Breast epithelium (tissue), 4 donors: ENCODE data around the gene BPIFB3. TPM values are rescaled to one million over a fixed set of nuclear protein-coding genes. Genes with fewer than 3 reads are reported as not detected.

ENCODE experiments used
- DNase-seq, 2 donors: peaks; one replicate each; pipeline ENCODE4 v3.0.0-alpha.2; 2019; ENCODE audit warnings: low spot score in 2 of 2
- H3K27ac ChIP-seq, 2 donors: fragments of 200-600 bp; sonication (generic) in 1 of 2; one replicate each; pipeline ENCODE4 v1.5.1; 2016 to 2019; ENCODE audit warnings: mild to moderate bottlenecking in 1 of 2
- H3K27me3 ChIP-seq, 2 donors: fragments of 200-600 bp; sonication (generic) in 1 of 2; one replicate each; pipeline versions ENCODE4 v1.5.1 to v1.6.0; 2017 to 2019; ENCODE audit warnings: control low read depth in 1 of 2, mild to moderate bottlenecking in 1 of 2
- H3K36me3 ChIP-seq: fragments of 200-600 bp; one replicate; pipeline ENCODE4 v1.5.1; 2019
- H3K4me1 ChIP-seq, 2 donors: fragments of 200-600 bp; sonication (generic); one replicate each; pipeline ENCODE4 v1.5.1; 2016 to 2019; ENCODE audit warnings: control low read depth in 1 of 2
- H3K4me3 ChIP-seq, 3 donors: fragments of 200-600 bp; sonication (generic); 1 replicate in 2 of 3; 2 replicates in 1 of 3; pipeline ENCODE4 v1.5.1; 2016 to 2019; ENCODE audit warnings: mild to moderate bottlenecking in 3 of 3, moderate library complexity in 2 of 3
- H3K9me3 ChIP-seq, 2 donors: fragments of 200-600 bp; sonication (generic) in 1 of 2; one replicate each; pipeline ENCODE4 v1.5.1; 2016 to 2019; ENCODE audit warnings: control low read depth in 1 of 2
- POLR2A ChIP-seq: fragments of 450-650 bp; IDR thresholded peaks from one replicate; pipeline ENCODE4 v1.6.1; 2016; ENCODE audit warnings: antibody characterized with exemption, mild to moderate bottlenecking, moderate library complexity
- POLR2AphosphoS5 ChIP-seq, 3 donors: sonication (generic); formaldehyde crosslinking; IDR thresholded peaks; one replicate each; pipeline ENCODE4 v1.6.1; 2017; ENCODE audit warnings: antibody characterized with exemption in 3 of 3
- intact Hi-C: fragments of 100-400 bp; cut with DNase I; formaldehyde crosslinking; loops from one replicate; pipeline ENCODE4 v1.15.1; 2023; ENCODE audit warnings: low total_unique reads
- total RNA-seq, 3 donors: library from RNA; depleted of rRNA; stranded (reverse); fragments of >200 nt; gene quantifications; one replicate each; pipeline ENCODE4 v1.1.0, GENCODE V29; 2016
- TF ChIP-seq, protein P1 (sequence below), 3 donors: fragments of 450-650 bp; IDR thresholded peaks; one replicate each; pipeline ENCODE4 v1.5.1; 2016 to 2017; ENCODE audit warnings: antibody characterized with exemption in 3 of 3, mild to moderate bottlenecking in 3 of 3, moderate library complexity in 3 of 3

Gene BPIFB3
- total RNA-seq, 3 donors from 2014 or later, result not detected

- TF ChIP-seq, protein P1, sequence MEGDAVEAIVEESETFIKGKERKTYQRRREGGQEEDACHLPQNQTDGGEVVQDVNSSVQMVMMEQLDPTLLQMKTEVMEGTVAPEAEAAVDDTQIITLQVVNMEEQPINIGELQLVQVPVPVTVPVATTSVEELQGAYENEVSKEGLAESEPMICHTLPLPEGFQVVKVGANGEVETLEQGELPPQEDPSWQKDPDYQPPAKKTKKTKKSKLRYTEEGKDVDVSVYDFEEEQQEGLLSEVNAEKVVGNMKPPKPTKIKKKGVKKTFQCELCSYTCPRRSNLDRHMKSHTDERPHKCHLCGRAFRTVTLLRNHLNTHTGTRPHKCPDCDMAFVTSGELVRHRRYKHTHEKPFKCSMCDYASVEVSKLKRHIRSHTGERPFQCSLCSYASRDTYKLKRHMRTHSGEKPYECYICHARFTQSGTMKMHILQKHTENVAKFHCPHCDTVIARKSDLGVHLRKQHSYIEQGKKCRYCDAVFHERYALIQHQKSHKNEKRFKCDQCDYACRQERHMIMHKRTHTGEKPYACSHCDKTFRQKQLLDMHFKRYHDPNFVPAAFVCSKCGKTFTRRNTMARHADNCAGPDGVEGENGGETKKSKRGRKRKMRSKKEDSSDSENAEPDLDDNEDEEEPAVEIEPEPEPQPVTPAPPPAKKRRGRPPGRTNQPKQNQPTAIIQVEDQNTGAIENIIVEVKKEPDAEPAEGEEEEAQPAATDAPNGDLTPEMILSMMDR (IDR thresholded peaks at IDR 0.05), result no peak
- TF ChIP-seq POLR2AphosphoS5 (IDR thresholded peaks at IDR 0.05) (no peak), POLR2A (no peak)
- Histone ChIP-seq H3K4me1 (no peaks in the 10 kb centered on the region), H3K27ac (no peak overlapping the region), H3K27me3 (no peaks in the 10 kb centered on the region), H3K9me3 (no peaks in the 10 kb centered on the region), H3K4me3 (no peak overlapping the region), H3K36me3 (no peaks in the 10 kb centered on the region)
- intact Hi-C loops, result no loop called here
- no peak for DNase-seq
These were observed 12.1 kb downstream of the BPIFB3 start for GRCh38 chr20:33065785-33066184.

DNA sequence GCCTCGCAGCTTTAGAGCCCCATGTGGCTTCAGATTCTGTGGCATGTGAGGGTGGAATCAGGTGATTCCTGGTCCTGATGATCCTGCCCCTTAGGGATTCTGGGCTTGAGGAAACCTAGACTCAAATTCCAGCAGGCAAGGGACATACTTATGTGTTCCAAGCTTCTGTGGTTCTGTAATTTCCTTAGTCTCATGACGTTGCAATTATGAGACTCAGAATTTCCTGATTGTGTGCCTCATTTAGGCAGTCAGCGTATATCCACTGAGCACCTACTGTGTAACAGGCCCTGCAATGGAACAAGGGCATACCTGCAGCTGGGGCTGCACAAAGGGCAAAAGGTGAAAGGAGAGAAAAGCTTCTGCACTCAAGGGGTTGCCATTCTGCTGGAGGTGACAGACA is 14.1 kb downstream of the BPIFB3 start:
- no peak for DNase-seq
- TF ChIP-seq, protein P1 (IDR thresholded peaks at IDR 0.05), result no peak
- TF ChIP-seq POLR2A (no peak), POLR2AphosphoS5 (IDR thresholded peaks at IDR 0.05) (no peak)
- no peaks in the 10 kb centered on the region for H3K9me3 ChIP-seq
- H3K4me3 ChIP-seq, result no peak overlapping the region
- peaks cover 0 to 9% of the 10 kb centered on the region in 2 donors for H3K27me3 ChIP-seq
- H3K36me3 ChIP-seq, result no peaks in the 10 kb centered on the region
- intact Hi-C loops, result no loop called here
- H3K27ac ChIP-seq, result no peak overlapping the region
- H3K4me1 ChIP-seq, result no peaks in the 10 kb centered on the region

- TF ChIP-seq POLR2A (no peak), POLR2AphosphoS5 (IDR thresholded peaks at IDR 0.05) (no peak)
- TF ChIP-seq, protein P1 (IDR thresholded peaks at IDR 0.05), result no peak
- Histone ChIP-seq H3K27me3 (peaks cover 0 to 9% of the 10 kb centered on the region in 2 donors), H3K36me3 (no peaks in the 10 kb centered on the region), H3K4me1 (no peaks in the 10 kb centered on the region), H3K9me3 (no peaks in the 10 kb centered on the region), H3K27ac (no peak overlapping the region), H3K4me3 (no peak overlapping the region)
- DNase-seq, result no peak
- intact Hi-C loops, result no loop called here
These were observed 14.7 kb downstream of the BPIFB3 start for GRCh38 chr20:33068251-33068939.

- Histone ChIP-seq H3K4me1 (no peaks in the 10 kb centered on the region), H3K4me3 (no peak overlapping the region), H3K9me3 (no peaks in the 10 kb centered on the region), H3K27ac (no peak overlapping the region), H3K36me3 (no peaks in the 10 kb centered on the region), H3K27me3 (peaks cover 0 to 9% of the 10 kb centered on the region in 2 donors)
- intact Hi-C loops, result loop anchor here (10.0 kb wide), 1 partner anchor 155 kb away; no protein-coding TSS in a partner anchor
- no peak for DNase-seq
- TF ChIP-seq, protein P1 (IDR thresholded peaks at IDR 0.05), result no peak
- TF ChIP-seq POLR2A (no peak), POLR2AphosphoS5 (IDR thresholded peaks at IDR 0.05) (no peak)
These were observed 16.0 kb downstream of the BPIFB3 start for GRCh38 chr20:33069673-33070072.
